HG03565 (cell line): ENCODE measurements around the gene ARHGEF9.
"Not testable (repeated sequence)": the region's sequence is repeated elsewhere in the genome, so short reads cannot be mapped to it uniquely, and the experiment has no call there.

Experiments used
- ATAC-seq: cut with Tn5 transposase; IDR thresholded peaks from one replicate; pipeline ENCODE4 v1.9.1; 2021; ENCODE audit warnings: mild to moderate bottlenecking, moderate library complexity; ENCODE audit not compliant: unreplicated experiment

Gene ARHGEF9

DNA sequence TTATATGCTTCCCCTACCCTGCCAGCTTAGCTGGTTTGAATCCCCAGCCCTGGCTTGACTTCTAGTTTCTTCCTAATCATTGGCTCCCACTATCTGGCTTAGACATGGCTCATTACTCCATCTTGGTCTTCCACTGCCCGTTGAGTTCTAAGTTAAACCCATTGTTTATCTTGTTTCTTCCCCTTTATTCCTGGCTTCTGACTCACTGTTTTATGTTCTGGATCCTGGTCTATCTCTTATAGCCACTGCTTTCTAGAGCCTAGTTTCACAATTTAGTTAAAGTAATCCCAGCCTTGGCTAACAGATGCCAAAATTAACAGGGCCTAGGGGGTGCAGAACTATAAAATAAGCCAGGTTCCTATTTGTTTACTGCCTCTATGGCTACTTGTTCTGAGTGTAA, 120.9 kb downstream of the ARHGEF9 start:
- no peak for ATAC-seq

DNA sequence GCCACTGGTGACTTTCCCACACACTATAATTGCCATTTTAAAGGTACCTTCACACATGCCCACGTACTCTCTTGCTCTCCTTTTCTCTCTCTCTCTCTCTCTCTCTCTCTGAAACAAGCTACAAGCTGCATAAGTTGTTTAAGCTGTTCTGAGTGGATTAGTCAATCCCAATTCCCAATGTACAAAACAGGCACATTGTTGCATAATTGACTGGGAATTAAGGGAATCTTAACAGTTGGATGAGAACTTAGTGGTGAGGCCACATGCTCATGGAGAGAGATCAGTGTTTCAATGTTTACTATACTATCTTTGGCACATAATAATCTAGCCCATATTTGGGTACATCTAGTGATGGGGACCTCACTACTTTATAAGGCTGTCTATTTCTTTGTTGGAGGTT, 123.3 kb downstream of the ARHGEF9 start:
- no peak for ATAC-seq

DNA sequence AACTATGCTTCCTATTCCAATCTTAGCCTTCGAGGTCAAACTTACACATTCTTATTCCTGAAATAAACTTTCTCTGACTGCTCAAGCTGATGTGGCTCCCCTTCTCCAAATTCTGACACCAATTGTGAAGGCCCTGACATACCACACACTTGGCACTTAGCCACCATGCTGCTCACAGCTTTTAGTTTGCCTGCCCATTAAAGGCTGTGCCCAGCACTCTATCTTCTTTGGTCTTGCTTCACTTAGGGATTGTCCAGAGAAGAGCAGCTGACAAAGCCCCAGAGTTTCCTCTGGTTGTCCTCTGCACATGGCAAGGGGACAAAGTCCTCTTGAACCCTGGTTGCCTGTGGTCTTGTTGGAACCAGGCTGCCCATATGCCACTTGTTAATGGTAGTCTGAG, 126.1 kb downstream of the ARHGEF9 start:
- no peak for ATAC-seq

DNA sequence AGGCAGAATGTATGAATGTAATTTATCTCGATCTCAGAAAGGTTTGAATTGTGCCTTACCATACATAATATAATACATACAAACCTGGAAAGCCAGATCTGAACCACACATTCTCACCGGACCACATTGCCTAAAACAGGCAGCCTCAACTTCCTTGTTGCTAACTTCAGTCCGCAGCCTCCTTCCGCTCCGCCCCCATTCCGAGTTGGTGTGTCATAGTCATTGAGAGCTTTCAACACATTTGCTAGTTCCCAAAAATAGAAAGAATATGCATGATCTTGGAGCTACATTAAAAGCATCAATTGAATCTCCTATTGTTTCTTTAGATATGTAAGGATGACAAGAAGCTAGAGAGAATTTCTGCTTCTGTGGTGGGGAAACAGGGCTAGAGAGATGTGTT, 127.2 kb downstream of the ARHGEF9 start:
- ATAC-seq = no peak

DNA sequence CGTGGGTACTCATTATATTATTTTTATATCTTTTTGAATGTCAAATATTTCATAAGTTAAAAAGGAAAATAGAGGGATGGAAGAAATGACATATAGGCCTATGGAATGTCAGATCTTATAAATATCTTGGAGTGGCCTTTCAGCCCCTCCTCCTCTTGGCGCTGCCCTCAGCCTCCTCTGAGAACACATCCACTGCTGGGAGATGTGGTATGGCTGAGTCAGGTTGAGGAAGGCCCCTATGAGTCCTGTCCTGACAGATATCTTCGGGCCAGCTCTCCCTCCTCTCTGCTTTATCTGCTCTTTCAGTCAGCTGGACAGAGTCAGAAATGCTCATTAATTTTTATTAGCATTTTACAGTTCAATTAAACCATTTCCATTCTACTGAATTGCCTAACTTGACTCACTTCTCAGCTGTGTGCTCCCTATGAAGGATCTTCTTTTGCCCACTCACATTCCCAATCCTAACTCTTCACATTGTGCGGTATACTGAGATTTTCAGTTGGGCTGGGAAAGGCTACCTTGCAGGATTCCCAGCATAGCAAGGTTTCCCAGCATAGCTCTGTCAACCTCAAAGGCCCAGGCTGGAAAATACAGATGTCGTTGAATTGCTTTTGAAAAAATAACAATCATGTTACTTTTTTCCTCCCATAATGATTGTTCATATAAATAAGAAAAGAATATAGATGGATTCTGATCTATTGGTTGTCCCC, 128.0 kb downstream of the ARHGEF9 start:
- no peak for ATAC-seq

DNA sequence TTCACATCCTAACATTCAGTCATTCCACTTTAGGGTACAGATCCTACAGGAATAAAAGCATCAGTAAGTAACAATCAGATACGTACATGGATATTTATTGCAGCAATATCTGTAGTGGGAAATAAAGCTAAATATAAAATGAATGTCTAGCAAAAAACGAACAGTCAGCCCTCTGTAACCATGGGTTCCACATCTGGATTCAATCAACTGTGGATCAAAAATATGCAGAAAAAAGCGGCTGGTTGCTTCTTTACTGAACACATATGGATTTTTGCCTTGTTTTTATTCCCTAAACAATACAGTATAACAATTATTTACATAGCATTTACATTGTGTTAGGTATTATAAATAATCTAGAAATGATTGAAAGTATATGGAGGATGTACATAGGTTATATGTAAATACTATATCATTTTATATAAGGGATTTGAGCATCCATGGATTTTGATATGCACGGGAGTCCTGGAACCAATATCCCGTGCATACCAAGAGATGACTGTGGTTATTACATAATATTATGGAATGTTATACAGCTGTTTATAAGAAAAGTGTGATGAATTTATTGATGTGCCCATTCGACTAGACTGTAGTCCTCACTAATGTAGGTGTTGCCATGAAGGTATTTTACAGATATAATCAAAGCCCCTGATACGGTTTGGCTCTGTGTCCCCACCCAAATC, 132.8 kb downstream of the ARHGEF9 start:
- ATAC-seq = no peak

DNA sequence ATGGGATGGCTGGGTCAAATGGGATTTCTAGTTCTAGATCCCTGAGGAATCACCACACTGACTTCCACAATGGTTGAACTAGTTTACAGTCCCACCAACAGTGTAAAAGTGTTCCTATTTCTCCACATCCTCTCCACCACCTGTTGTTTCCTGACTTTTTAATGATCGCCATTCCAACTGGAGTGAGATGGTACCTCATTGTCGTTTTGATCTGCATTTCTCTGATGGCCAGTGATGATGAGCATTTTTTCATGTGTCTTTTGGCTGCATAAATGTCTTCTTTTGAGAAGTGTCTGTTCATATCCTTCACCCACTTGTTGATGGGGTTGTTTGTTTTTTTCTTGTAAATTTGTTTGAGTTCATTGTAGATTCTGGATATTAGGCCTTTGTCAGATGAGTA, 139.3 kb downstream of the ARHGEF9 start:
- ATAC-seq = not testable (repeated sequence)

DNA sequence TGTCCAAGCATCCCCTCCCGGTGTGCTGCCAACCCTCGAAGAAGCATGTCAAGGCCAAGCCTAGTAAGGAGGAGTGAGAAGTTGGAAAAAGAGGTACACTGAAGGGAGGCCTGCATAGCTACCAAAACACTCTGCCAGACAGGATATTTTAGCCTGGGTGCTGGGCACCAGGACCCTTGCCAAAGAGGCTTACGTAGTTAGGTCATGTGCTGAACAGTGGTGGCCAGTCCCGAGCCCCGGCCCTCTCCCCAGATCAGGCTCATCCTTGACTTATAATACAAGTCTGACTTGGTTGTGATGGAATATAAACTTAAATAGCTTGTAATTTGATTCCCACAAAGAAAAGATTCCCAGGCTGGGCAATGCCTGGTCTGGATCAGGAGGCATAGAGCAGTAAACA, 149.3 kb downstream of the ARHGEF9 start:
- no peak for ATAC-seq

DNA sequence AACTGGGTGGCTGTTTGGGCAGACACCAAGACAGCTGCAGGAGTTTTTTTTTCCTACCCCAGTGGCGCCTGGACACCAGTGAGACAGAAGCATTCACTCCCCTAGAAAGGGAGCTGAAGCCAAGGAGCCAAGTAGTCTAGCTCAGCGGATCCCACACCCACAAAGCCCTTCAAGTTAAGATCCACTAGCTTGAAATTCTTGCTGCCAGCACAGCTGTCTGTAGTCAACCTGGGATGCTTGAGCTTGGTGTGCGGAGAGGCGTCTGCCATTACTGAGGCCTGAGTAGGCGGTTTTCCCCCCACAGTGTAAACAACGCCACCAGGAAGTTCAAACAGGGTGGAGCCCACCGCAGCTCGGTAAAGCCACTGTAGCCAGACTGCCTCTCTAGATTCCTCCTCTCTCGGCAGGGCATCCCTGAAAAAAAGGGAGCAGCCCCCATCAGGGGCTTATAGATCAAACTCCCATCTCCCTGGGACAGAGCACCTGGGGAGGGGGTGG, 171.4 kb downstream of the ARHGEF9 start:
- no peak for ATAC-seq

DNA sequence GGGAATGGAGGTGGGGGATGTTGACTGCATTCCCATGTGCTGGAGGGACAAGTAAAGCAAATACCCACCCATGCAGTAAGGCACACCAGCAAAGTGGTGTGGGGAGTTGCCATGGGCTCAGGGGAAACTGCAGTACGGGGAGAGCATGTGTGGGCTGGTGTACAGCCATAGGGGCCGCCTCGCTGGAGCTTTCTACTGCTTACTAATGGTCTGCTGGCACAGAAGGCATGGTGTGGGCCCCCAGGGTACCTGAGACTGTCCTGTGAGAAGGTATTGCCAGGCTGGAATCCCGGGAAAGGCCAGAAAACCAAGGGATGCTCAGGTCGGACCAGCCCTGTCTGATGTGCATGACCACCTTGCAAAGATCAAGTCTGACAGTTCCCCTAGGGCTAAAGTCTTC, 199.1 kb downstream of the ARHGEF9 start:
- no peak for ATAC-seq
